Mucosa of gallbladder (tissue), 1 donor: ENCODE measurements around the gene ELOF1. TPM values are rescaled to one million over a fixed set of nuclear protein-coding genes. Genes with fewer than 3 reads are reported as not detected.
"Not testable (repeated sequence)": the region's sequence is repeated elsewhere in the genome, so short reads cannot be mapped to it uniquely, and the experiment has no call there.

Experiments
- DNase-seq: peaks from one replicate; pipeline ENCODE4 v3.0.0-alpha.2; 2020; ENCODE audit warnings: low spot score
- total RNA-seq: library from RNA; stranded (reverse); gene quantifications from one replicate; pipeline ENCODE4 v1.2.1, GENCODE V29; 2021
- donor health status: DM: no; HTN: no; CAD: no.

The ELOF1 gene
- 53.8 TPM for total RNA-seq

DNA sequence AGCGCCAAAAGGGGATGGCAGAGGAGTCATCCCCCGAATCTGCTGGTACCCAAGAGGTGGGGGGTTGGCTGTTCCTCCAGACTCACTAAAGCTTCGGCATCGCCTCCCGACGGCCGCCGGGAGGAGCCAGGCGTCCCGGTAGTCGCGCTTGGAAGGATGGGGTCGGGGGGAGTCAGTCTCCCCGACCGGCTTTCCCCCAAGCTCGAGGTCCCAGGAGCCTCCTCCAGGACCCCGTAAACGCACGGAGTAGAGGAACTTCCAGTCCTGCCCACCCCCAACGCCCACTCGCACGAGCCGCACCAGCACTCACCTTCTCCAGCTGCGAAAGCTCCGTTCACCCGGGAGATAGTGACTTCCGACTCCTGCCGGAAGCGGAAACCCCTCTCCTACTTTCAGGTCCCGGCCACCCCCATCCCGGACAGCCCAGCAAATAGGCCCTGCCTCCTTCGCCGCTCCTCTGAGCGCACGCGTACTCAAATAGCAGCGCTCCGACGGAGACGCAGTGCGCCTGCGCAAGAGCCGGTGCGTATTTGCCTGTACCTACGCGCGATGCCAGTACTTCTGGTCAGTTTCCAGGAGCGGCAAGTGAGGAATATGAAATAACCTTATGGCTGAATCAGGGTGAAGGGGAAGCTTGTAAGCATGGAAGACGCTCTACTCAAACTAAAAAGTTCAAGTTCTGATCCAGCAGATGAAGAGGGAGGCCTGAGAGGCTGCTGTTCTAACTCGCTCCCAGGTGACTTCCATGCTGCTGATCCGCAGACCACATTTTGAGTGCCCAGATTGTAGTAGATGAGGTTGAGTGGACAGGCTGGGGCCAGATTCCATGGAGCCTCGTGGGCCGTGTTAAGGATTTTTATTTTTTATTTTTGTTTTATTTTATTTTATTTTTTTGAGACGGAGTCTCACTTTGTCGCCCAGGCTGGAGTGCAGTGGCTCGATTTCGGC is at the start of gene ELOF1:
ELOF1 (minus strand) TSS at position 350 of the 948 bp plus-strand sequence. CDS start 4,883 bp downstream, outside the sequence.
- DNase-seq: peak; percentile 98

DNA sequence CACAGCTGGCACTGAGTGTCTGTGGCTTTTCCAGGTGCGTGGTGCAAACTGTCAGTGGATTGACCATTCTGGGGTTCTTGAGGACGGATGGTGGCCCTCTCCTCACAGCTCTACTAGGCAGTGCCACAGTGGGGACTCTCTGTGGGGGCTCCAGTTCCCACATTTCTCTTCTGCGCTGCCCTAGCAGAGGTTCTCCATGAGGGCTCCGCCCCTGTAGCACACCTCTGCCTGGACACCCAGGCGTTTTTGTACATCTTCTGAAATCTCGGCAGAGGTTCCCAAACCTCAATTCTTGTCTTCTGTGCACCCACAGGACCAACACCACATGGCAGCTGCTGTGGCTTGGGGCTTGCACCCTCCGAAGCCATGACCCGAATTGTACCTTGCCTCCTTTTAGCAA is 47.5 kb upstream of the ELOF1 start:
- DNase-seq: no peak

DNA sequence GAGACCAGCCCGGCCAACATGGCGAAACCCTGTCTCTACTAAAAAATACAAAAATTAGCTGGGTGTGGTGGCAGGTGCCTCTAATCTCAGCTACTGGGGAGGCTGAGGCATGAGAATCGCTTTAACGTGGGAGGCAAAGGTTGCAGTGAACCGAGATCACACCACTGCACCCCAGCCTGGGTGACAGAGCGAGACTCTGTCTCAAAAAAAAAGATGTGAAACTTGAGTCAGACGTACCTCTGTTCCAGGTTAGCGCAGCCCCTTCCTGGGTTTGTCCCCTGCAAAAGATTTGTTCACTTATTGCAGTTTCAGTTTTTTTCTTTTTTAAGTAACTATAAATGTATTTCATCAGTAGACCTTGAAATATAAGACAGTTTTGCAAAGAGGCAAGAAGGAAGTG is 40.7 kb upstream of the ELOF1 start:
- DNase-seq: not testable (repeated sequence)

DNA sequence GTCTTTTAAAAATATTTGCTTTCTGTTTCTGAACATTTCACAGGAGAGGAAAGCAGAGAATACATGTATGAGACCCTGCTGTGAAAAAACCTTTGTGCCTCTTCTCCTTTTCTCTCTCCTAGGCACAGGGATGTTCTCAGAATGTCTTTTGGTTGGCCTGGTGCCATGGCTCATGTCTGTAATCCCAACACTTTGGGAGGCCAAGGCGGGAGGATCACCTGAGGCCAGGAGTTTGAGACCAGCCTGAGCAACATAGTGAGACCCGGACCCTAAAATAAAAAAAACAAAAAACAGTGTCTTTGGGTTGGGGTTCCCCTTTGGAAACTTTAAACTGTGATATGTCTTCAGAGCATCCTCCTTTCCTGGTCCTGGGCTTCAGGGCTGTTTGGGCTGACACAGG is 39.7 kb upstream of the ELOF1 start:
- DNase-seq: no peak

DNA sequence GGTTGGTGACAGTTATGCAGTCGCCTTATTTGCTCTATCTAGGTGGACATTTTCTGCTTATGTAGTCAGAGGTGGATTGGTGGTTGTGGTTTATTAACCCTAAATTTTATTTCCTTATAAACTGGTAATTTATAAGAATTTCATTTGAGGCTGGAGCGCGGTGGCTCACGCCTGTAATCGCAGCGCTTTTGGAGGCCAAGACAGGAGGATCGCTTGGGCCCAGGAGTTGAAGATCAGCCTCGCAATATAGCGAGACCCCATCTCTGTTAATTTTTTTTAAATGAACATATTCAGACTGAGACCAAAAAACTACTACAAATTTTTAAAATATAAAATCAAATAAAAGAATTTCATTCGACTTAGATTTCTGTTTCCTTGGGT is 39.1 kb upstream of the ELOF1 start:
- DNase-seq: no peak

DNA sequence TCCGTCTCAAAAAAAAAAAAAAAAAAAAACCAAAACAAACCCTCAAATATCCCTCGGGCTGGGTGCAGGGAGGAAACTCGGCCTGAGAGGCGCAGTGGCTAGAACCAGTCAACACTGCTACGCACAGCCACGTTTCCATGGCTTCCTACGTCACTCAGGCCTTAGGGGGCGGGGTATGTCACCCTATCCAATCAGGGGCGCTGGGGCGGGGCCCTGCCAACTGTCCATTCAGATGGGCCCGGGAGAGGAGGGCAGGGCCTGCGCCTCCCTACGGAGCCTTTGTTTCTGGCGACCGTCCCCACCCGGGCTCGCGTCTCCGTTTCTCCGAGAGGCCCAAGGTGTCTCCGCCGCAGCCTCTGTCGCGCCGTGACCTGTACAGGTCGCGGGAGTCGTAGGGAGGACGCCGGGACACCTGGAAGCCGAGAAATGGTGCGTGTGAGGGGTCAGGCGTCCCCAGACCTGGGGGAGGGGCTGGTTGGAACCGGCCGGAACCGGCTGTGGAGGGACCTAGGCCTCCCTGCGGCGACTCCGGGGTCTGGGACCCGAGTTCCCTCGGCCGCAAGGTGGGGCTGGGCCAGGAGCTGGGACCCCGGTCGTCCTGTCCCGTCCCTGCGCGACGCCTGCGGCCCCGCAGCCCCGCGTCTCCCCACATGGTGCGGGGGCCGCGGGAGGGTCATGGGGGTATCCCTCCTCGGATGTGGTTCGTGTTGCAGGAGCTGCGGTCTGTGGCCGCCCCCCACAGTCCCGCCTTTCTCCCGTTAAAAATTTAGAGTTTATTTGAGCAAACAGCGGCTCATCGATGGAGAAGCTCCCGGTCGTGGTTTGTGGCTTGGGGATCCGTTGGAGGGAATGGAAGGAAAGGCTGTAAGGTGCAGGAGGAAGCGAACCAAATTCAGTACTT is 38.4 kb upstream of the ELOF1 start, which contains the start of gene ZNF627:
ZNF627 (plus strand) TSS at position 282 of the 901 bp plus-strand sequence; CDS start at position 427, 145 bp downstream.
- peak; percentile 99 for DNase-seq

DNA sequence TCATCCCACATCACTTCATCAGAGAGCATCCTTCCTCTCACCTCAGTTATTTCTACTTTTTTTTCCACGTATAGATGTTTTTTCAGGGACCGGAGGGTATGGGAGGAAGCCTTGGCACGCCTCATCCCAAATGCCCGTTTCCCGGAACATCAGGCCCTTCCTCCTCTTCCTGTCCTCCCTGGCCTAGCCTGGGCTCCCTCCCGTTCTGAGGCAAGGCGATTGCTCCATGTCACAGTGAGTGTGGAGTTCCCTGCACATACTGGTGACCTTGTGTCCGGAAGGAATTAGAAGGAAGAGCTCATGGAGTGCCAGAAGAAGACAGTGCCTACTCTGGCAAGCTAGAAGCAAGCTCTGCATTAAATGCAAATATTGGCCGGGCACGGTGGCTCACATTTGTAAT is 37.1 kb upstream of the ELOF1 start:
- DNase-seq: no peak

DNA sequence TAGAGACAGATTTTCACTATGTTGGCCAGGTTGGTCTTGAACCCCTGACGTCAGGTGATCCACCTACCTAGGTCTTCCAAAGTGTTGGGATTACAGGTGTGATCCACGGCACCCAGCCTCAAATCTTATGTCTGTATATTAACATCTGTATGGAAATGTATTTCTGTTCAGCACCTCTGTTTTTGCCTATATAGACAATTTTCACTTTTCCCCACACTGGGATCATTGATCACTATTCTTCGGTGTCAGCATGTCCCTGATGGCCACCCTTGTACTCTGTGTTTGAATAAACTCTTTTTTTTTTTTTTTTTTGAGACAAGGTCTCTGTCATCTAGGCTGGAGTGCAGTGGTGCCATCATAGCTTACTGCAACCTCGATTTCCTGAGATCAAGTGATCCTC is 35.1 kb upstream of the ELOF1 start:
- no peak for DNase-seq

DNA sequence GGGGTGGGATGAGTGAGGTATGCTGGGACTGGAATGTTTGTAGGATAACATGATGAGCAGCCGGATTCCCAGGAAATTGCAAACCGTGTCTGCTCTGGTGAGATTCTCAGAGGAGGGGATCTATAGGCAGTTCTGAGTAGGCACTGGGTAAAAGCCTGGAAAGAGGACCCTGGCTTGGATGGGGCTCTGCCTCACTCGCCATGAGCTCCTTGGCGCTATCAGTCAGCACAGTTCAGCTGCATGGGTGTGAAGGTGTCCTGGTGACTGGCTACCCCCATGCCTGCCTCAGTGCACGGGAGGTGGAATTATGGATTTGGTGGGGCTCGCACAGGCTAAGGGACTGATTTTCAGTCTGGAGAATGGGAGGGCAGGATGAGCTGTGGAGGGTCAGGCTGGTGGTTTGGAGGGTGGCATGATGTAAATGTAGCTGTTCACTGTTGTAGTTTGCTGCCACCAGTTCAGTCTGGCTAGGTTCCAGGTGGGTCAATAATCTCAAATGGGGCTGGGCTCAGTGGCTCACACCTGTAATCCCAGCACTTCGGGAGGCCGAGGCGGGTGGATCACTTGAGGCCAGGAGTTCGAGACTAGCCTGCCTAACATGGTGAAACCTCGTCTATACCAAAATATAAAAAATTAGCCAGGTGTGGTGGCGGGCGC is 29.1 kb upstream of the ELOF1 start:
- no peak for DNase-seq

DNA sequence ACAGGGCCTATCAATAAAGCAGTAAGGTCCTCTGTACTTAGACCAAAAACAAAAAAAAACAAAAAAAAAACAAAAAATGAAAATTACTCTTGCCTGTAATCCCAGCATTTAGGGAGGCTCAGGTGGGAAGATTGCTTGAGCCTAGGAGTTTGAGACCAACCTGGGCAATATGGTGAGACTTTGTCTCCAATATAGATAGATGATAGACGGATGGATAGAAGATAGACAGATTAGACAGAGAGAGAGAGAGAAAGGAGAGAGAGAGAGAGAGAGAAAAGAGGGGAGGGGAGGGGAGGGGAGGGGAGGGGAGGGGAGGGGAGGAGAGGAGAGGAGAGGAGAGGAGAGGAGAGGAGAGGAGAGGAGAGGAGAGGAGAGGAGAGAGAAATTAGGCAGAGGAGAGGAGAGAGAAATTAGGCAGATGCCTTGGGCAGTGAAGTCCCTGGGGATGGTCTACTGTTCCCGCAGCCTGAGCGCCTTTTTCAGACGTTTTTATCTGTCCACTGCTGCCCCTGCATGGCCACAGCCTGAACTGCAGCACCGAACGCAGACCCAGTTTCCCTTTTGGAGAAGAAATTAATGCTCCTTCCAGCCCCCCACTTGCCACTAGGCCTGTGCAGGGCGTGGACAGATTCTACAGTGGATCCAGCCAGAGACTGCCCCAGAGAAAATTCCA is 28.4 kb upstream of the ELOF1 start:
- DNase-seq: peak; percentile 78

DNA sequence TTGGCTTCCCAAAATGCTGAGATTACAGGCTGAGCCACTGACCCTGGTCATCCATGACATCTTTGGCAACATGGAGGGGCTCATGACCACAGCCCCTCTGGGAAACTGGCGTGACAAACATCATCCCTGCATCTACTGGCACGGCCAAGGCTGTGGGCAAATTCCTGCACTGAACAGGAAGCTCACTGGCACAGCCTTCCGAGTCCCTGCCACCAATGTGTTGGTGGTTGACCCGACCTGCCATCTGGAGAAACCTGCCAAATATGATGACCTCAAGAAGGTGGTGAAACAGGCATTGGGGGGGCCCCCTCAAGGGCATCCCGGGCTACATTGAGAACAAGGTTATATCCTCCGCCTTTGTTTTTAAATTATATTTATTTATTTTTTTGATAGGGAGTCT is 27.3 kb upstream of the ELOF1 start:
- no peak for DNase-seq

DNA sequence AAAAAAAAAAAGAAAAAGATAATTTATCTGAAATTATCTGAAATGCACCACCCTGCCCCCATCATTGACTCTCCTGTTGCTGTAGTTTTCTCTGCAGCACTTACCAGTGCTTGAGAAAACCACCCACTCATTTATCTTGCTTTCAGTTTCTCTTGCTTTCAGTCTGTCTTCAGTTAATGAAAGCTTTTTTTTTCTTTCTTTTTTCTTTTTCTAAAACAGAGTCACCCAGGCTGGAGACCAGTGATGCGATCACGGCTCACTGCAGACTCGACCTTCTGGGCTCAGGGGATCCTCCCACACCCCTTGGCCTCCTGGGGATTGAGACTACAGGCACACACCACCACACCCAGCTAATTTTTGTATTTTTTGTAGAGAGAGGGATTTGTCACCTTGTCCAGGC is 22.7 kb upstream of the ELOF1 start:
- no peak for DNase-seq

DNA sequence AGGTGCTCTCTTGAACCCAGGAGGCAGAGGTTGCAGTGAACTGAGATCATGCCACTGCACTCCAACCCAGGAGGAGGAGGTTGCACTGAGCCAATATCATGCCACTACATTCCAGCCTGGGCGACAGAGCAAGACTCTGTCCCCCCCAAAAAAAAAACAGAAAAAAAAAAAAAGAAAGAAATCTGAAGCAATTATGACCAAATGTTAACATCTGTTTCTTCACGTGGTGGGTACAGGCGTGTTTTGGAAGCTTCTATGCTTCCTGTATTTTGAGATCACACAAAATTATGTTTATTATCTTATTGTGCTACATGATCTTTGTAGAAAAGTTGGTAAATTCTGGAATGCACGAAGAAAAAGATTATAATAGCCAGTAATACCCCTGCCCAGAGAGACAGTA is 21.1 kb upstream of the ELOF1 start:
- no peak for DNase-seq

DNA sequence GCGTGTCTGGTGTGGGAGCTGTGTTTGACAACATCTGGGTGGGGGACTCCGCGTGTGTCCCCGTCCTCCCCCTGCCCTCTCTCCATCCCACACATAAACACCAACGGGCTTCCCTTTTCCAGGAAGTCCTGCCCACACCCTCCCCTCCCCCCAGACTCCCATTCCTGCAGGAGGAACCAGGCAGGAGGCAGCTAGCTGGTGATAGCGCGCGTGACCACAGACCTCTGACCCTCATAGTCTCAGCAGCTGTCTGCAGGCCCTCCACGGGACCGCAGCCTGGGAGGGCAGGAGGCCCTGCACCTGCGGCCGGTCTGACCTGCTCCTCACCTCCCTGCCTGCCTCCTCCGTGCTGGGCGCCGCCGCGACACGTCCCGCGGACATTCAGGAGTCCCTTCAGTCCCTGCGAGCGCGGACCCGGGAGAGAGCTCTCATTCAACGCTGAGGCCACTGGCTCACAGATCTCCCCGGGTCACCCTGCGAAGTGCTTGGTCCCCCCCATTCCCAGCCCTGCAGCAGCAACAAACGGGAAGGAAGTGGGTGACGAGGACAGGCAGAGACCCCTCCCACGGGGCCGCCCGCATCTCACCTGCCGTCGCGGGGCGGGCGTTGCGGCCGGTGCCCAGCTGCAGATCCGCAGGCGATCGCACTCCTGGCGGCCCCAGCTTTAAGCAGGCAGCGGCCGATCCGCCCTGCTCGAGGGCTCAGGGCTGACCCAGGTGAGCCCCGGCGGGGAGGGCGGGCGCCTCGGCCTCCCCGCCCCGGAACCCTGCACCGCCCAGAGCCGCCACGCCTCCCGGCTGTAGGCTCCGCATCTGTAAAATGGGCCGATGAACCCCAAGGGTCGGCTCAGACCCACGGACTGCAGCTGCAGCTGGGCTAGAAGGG is 19.5 kb upstream of the ELOF1 start:
- peak; percentile 62 for DNase-seq

DNA sequence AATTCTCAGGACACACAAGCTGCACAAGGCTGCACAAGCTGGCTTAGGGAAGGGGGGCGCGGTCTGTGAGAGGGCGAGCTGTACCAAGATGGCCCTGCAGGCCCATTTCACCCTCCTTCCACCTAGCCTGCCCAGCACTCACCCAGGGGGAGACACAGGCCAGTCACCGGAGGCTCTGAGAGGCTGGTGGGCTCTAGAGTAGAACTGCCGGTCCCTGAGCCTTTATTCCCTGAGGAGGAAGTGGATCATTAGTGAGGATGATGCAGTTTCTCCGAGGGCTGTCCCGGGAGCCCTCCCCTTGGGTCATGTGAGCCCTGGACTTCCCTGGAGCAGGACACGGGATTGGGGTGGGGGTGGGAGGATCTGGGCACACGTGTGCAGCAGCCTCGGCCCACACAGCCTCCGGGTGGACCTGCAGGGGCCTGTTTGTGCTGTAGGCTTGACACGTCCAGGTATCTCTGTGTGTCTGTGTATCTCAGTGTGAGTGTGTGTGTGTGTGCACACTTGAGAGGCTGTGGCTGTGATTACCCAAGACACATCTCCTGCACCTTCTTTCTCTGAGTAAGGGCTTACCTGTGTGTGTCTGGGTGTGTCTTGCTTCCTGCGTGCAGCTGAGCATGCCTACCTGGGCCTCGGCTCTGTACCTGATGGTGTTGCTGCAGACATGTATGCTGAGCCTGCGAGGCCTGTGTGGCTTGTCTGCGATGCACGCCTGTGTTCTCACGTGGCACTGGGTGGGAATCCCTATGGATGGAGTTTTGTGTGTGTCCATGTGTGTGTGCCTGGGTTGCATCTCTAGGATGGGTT is 18.6 kb upstream of the ELOF1 start, which contains the start of gene ACP5:
ACP5 (minus strand) TSS at position 195 of the 807 bp plus-strand sequence. CDS start 328 bp downstream, outside the sequence.
- DNase-seq: no peak

DNA sequence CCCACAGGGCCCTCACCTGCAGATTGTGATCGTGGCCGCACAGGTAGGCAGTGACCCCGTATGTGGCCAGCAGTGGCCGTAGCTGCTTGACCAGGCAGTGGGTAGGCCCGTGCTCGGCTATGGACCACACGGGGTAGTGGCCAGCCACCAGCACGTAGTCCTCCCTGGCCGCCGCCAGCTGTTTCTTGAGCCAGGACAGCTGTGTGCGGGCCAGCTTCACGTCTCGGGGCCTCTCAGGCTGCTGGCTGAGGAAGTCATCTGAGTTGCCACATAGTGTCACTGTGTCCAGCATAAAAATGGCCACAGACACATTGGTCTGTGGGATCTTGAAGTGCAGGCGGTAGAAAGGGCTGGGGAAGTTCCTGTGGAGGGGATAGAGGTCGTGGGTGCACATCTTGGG is 17.2 kb upstream of the ELOF1 start:
- no peak for DNase-seq

DNA sequence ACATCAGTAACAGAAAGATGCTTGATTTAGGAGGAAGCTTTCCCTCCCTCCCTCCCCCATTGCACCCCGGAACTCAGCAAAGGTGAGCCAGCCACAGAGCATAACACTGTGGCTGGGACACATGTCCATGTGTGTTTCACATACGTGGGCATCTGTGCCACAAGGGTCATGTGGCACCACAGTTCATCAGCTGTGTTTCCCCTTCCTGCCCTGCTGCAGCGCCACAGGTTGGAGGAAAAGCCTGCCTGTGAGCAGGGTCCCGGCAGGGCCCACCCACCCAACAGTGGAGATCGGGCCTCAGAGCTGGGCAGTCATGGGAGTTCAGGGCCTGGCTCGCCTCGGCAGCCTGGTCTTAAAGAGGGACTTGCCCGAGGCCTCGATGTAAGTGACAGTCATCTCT is 15.7 kb upstream of the ELOF1 start:
- no peak for DNase-seq

DNA sequence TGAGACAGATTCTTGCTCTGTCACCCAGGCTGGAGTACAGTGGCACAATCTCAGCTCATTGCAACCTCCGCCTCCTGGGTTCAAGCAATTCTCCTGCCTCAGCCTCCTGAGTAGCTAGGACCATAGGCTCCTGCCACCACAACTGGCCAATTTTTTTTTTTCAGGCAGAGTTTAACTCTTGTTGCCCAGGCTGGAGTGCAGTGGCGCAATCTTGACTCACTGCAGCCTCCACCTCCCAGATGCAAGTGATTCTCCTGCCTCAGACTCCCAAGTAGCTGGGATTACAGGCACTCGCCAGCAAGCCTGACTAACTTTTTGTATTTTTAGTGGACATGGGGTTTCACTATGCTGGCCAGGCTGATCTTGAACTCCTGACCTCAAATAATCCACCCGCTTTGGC is 14.7 kb upstream of the ELOF1 start:
- DNase-seq: not testable (repeated sequence)

DNA sequence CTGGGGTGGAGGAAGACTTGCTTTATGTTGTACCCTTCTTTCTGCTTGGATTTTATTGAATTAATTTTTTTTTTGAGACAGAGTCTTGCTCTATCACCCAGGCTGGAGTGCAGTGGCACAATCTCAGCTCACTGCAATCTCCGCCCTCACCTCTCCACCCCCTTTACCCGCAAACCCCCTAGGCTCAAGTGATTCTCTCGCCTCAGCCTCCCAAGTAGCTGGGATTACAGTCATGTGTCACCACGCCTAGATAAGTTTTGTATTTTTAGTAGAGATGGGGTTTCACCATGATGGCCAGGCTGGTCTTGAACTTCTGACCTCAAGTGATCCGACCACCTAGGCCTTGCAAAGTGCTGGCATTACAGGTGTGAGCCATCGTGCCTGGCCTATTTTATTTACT is 14.3 kb upstream of the ELOF1 start:
- not testable (repeated sequence) for DNase-seq
